ENCODE data around the gene ARRDC2. TPM values are rescaled to one million over a fixed set of nuclear protein-coding genes. Genes with fewer than 3 reads are reported as not detected.

The ARRDC2 gene
- total RNA-seq, 1 donor from 2014 or later = 4.7 TPM

GRCh38 chr19:18046059-18046718, 38.2 kb downstream of the ARRDC2 start:
- no peak for TF ChIP-seq EZH2 (IDR thresholded peaks at IDR 0.05)
- no peak for TF ChIP-seq CTCF (IDR thresholded peaks at IDR 0.05)
- no peak for TF ChIP-seq EZH2phosphoT487 (IDR thresholded peaks at IDR 0.05)
- no peaks in the 10 kb centered on the region for H3K4me1 Mint-ChIP-seq

GRCh38 chr19:18049385-18049784, 41.4 kb downstream of the ARRDC2 start:
- no peak overlapping the region for H2AFZ ChIP-seq (replicated peaks)
- H3K27me3 ChIP-seq = no peaks in the 10 kb centered on the region
- no peak overlapping the region for H3K27ac Mint-ChIP-seq
- H3K36me3 Mint-ChIP-seq = no peaks in the 10 kb centered on the region
- H3K9me3 Mint-ChIP-seq = no peaks in the 10 kb centered on the region
- no peaks in the 10 kb centered on the region for H3F3A ChIP-seq (ENCODE audit: low read depth)
- H3K9ac ChIP-seq = no peak overlapping the region
- H3K27ac ChIP-seq = no peak overlapping the region
- no peak for TF ChIP-seq EZH2phosphoT487 (IDR thresholded peaks at IDR 0.05)
- no peak for TF ChIP-seq CTCF (IDR thresholded peaks at IDR 0.05)
- no peak for TF ChIP-seq EZH2 (IDR thresholded peaks at IDR 0.05)
- H3K4me1 Mint-ChIP-seq = peaks cover 3% of the 10 kb centered on the region
- H3K9me3 ChIP-seq (ENCODE audit: low read depth) = no peaks in the 10 kb centered on the region
- H3K79me2 ChIP-seq (ENCODE audit: low read depth) = no peaks in the 10 kb centered on the region
- H3K27me3 Mint-ChIP-seq (ENCODE audit: insufficient read depth, low read depth) = peaks cover 10% of the 10 kb centered on the region
- H3K36me3 ChIP-seq = no peaks in the 10 kb centered on the region
- H3K4me2 ChIP-seq = no peak overlapping the region
- no peaks in the 10 kb centered on the region for H4K20me1 ChIP-seq (ENCODE audit: low read depth)
- H3K4me3 Mint-ChIP-seq = no peak overlapping the region
- no peak overlapping the region for H3K4me3 ChIP-seq
- no peak for DNase-seq (ENCODE audit: low spot score)
- no peaks in the 10 kb centered on the region for H3K4me1 ChIP-seq

More at GRCh38 chr19:18046059-18046718, 38.2 kb downstream of the ARRDC2 start:
- Histone ChIP-seq H3K9ac (no peak overlapping the region), H3K4me1 (no peaks in the 10 kb centered on the region), H3K4me2 (no peak overlapping the region), H3K27me3 (no peaks in the 10 kb centered on the region), H2AFZ (replicated peaks) (no peak overlapping the region), H3K4me3 (no peak overlapping the region), H3K79me2 (ENCODE audit: low read depth) (no peaks in the 10 kb centered on the region), H3K9me3 (ENCODE audit: low read depth) (no peaks in the 10 kb centered on the region), H4K20me1 (ENCODE audit: low read depth) (no peaks in the 10 kb centered on the region), H3F3A (ENCODE audit: low read depth) (no peaks in the 10 kb centered on the region), H3K36me3 (no peaks in the 10 kb centered on the region), H3K27ac (no peak overlapping the region)
- peaks cover 18% of the 10 kb centered on the region for H3K27me3 Mint-ChIP-seq (ENCODE audit: insufficient read depth, low read depth)
- H3K4me3 Mint-ChIP-seq = no peak overlapping the region
- DNase-seq (ENCODE audit: low spot score) = no peak
- H3K9me3 Mint-ChIP-seq = no peaks in the 10 kb centered on the region
- H3K27ac Mint-ChIP-seq = peak overlapping the region; percentile 30
- no peaks in the 10 kb centered on the region for H3K36me3 Mint-ChIP-seq

GRCh38 chr19:18051887-18052286, 43.9 kb downstream of the ARRDC2 start:
- Mint-ChIP-seq H3K36me3 (no peaks in the 10 kb centered on the region), H3K27ac (no peak overlapping the region), H3K4me3 (no peak overlapping the region), H3K4me1 (peaks cover 3% of the 10 kb centered on the region), H3K27me3 (ENCODE audit: insufficient read depth, low read depth) (peaks cover 10% of the 10 kb centered on the region), H3K9me3 (no peaks in the 10 kb centered on the region)
- Histone ChIP-seq H3K36me3 (no peaks in the 10 kb centered on the region), H3F3A (ENCODE audit: low read depth) (no peaks in the 10 kb centered on the region), H3K27me3 (no peaks in the 10 kb centered on the region), H3K9ac (no peak overlapping the region), H3K4me2 (no peak overlapping the region), H2AFZ (replicated peaks) (no peak overlapping the region), H3K27ac (no peak overlapping the region), H4K20me1 (ENCODE audit: low read depth) (no peaks in the 10 kb centered on the region), H3K4me1 (no peaks in the 10 kb centered on the region), H3K79me2 (ENCODE audit: low read depth) (no peaks in the 10 kb centered on the region), H3K4me3 (no peak overlapping the region), H3K9me3 (ENCODE audit: low read depth) (no peaks in the 10 kb centered on the region)
- DNase-seq (ENCODE audit: low spot score) = no peak
- TF ChIP-seq CTCF (IDR thresholded peaks at IDR 0.05) = no peak
- TF ChIP-seq EZH2phosphoT487 (IDR thresholded peaks at IDR 0.05) = no peak
- no peak for TF ChIP-seq EZH2 (IDR thresholded peaks at IDR 0.05)
